ENCODE data around the gene CNTNAP2.

Gene CNTNAP2

GRCh38 chr7:148394582-148394981 lies 2278.0 kb downstream of the CNTNAP2 start:
- no peak for DNase-seq
- no peak for TF ChIP-seq GATA1 (IDR thresholded peaks at IDR 0.05; ENCODE audit: low read depth, low read length)
- no peak for TF ChIP-seq POLR2A (IDR thresholded peaks at IDR 0.05; ENCODE audit: low read length)

- no peak for TF ChIP-seq POLR2A (IDR thresholded peaks at IDR 0.05; ENCODE audit: low read length)
- TF ChIP-seq GATA1 (IDR thresholded peaks at IDR 0.05; ENCODE audit: low read depth, low read length), result no peak
- DNase-seq, result no peak
Observed at GRCh38 chr7:148395352-148395811, 2278.8 kb downstream of the CNTNAP2 start.

GRCh38 chr7:148395990-148396716 lies 2279.6 kb downstream of the CNTNAP2 start:
- TF ChIP-seq GATA1 (IDR thresholded peaks at IDR 0.05; ENCODE audit: low read depth, low read length) (no peak), POLR2A (IDR thresholded peaks at IDR 0.05; ENCODE audit: low read length) (no peak)
- no peak for DNase-seq

GRCh38 chr7:148397056-148397455 lies 2280.5 kb downstream of the CNTNAP2 start:
- DNase-seq, result no peak
- no peak for TF ChIP-seq GATA1 (IDR thresholded peaks at IDR 0.05; ENCODE audit: low read depth, low read length)
- no peak for TF ChIP-seq POLR2A (IDR thresholded peaks at IDR 0.05; ENCODE audit: low read length)

GRCh38 chr7:148397551-148397950 lies 2280.9 kb downstream of the CNTNAP2 start:
- DNase-seq, result no peak
- TF ChIP-seq POLR2A (IDR thresholded peaks at IDR 0.05; ENCODE audit: low read length) (no peak), GATA1 (IDR thresholded peaks at IDR 0.05; ENCODE audit: low read depth, low read length) (no peak)

GRCh38 chr7:148397985-148398384 lies 2281.4 kb downstream of the CNTNAP2 start:
- TF ChIP-seq GATA1 (IDR thresholded peaks at IDR 0.05; ENCODE audit: low read depth, low read length) (no peak), POLR2A (IDR thresholded peaks at IDR 0.05; ENCODE audit: low read length) (no peak)
- DNase-seq, result no peak

GRCh38 chr7:148398844-148399365 lies 2282.3 kb downstream of the CNTNAP2 start:
- TF ChIP-seq POLR2A (IDR thresholded peaks at IDR 0.05; ENCODE audit: low read length), result no peak
- no peak for TF ChIP-seq GATA1 (IDR thresholded peaks at IDR 0.05; ENCODE audit: low read depth, low read length)

GRCh38 chr7:148400101-148400500 lies 2283.5 kb downstream of the CNTNAP2 start:
- TF ChIP-seq GATA1 (IDR thresholded peaks at IDR 0.05; ENCODE audit: low read depth, low read length) (no peak), POLR2A (IDR thresholded peaks at IDR 0.05; ENCODE audit: low read length) (no peak)
- DNase-seq, result no peak

More at GRCh38 chr7:148398844-148399365, 2282.3 kb downstream of the CNTNAP2 start:
- DNase-seq, result no peak

- DNase-seq, result no peak
- no peak for TF ChIP-seq POLR2A (IDR thresholded peaks at IDR 0.05; ENCODE audit: low read length)
- no peak for TF ChIP-seq GATA1 (IDR thresholded peaks at IDR 0.05; ENCODE audit: low read depth, low read length)
Observed at GRCh38 chr7:148402159-148402558, 2285.6 kb downstream of the CNTNAP2 start.

- no peak for DNase-seq
- TF ChIP-seq POLR2A (IDR thresholded peaks at IDR 0.05; ENCODE audit: low read length) (no peak), GATA1 (IDR thresholded peaks at IDR 0.05; ENCODE audit: low read depth, low read length) (no peak)
Observed at GRCh38 chr7:148403466-148403993, 2286.9 kb downstream of the CNTNAP2 start.

GRCh38 chr7:148408307-148408706 lies 2291.7 kb downstream of the CNTNAP2 start:
- TF ChIP-seq POLR2A (IDR thresholded peaks at IDR 0.05; ENCODE audit: low read length) (no peak), GATA1 (IDR thresholded peaks at IDR 0.05; ENCODE audit: low read depth, low read length) (no peak)
- no peak for DNase-seq

- DNase-seq, result no peak
- TF ChIP-seq POLR2A (IDR thresholded peaks at IDR 0.05; ENCODE audit: low read length), result no peak
- no peak for TF ChIP-seq GATA1 (IDR thresholded peaks at IDR 0.05; ENCODE audit: low read depth, low read length)
Observed at GRCh38 chr7:148410905-148411304, 2294.3 kb downstream of the CNTNAP2 start.

GRCh38 chr7:148412691-148413090 lies 2296.1 kb downstream of the CNTNAP2 start:
- DNase-seq, result no peak
- TF ChIP-seq GATA1 (IDR thresholded peaks at IDR 0.05; ENCODE audit: low read depth, low read length), result no peak

- no peak for DNase-seq
- TF ChIP-seq POLR2A (IDR thresholded peaks at IDR 0.05; ENCODE audit: low read length) (no peak), GATA1 (IDR thresholded peaks at IDR 0.05; ENCODE audit: low read depth, low read length) (no peak)
Observed at GRCh38 chr7:148419856-148420832, 2303.5 kb downstream of the CNTNAP2 start.
